WERI-Rb-1 (cell line): ENCODE measurements around the gene PFKL.
A peak's percentile ranks its signal among the peaks of the same experiment; 100 is the strongest.

Source experiments
- DNase-seq: peaks from one replicate; pipeline ENCODE4 v3.0.0-alpha.2; 2020
- H3K27ac ChIP-seq: fragments of 250-450 bp; sonication (Bioruptor Pico); 2 replicates; pipeline ENCODE4 v1.5.1; 2020; ENCODE audit warnings: mild to moderate bottlenecking, moderate library complexity
- H3K27me3 ChIP-seq: fragments of 250-450 bp; sonication (Bioruptor Pico); 2 replicates; pipeline ENCODE4 v1.5.1; 2021; ENCODE audit warnings: mild to moderate bottlenecking, low read depth, moderate library complexity; ENCODE audit not compliant: insufficient read depth, severe bottlenecking
- H3K36me3 ChIP-seq: fragments of 250-450 bp; sonication (Bioruptor Pico); 2 replicates; pipeline ENCODE4 v1.5.1; 2020; ENCODE audit warnings: mild to moderate bottlenecking, moderate library complexity
- H3K4me3 ChIP-seq: 2 replicates; pipeline ENCODE4 v1.5.1; 2011; ENCODE audit warnings: low read depth, mild to moderate bottlenecking, control low read depth, low read length
- H3K9me3 ChIP-seq: fragments of 250-450 bp; sonication (Bioruptor Pico); 2 replicates; pipeline ENCODE4 v1.5.1; 2021; ENCODE audit warnings: mild to moderate bottlenecking, moderate library complexity; ENCODE audit not compliant: severe bottlenecking
- CTCF ChIP-seq: IDR thresholded peaks from 2 replicates; pipeline ENCODE4 v1.5.1; 2011; ENCODE audit warnings: low read depth, mild to moderate bottlenecking, control low read depth, inconsistent platforms, low read length

The PFKL gene

GRCh38 chr21:44303490-44303981, 3.7 kb downstream of the PFKL start:
- peaks cover 19% of the 10 kb centered on the region for H3K36me3 ChIP-seq
- no peak for TF ChIP-seq CTCF
- peak overlapping the region; percentile 84 for H3K27ac ChIP-seq
- H3K27me3 ChIP-seq = no peaks in the 10 kb centered on the region
- peak overlapping the region; percentile 15; the same call in 1 of the 2 replicates for H3K4me3 ChIP-seq
- peak; percentile 76 for DNase-seq
- H3K9me3 ChIP-seq = no peaks in the 10 kb centered on the region

- Histone ChIP-seq H3K27ac (peak overlapping the region; percentile 84), H3K4me3 (peak overlapping the region; percentile 1), H3K9me3 (no peaks in the 10 kb centered on the region), H3K36me3 (peaks cover 19% of the 10 kb centered on the region), H3K27me3 (no peaks in the 10 kb centered on the region)
- DNase-seq = peak; percentile 61
- TF ChIP-seq CTCF = no peak
Observed at GRCh38 chr21:44304011-44304616, 4.3 kb downstream of the PFKL start.

GRCh38 chr21:44304877-44305293, 5.0 kb downstream of the PFKL start:
- H3K4me3 ChIP-seq = no peak overlapping the region
- H3K9me3 ChIP-seq = no peaks in the 10 kb centered on the region
- peak overlapping the region; percentile 84 for H3K27ac ChIP-seq
- H3K36me3 ChIP-seq = peaks cover 25% of the 10 kb centered on the region
- peak; percentile 83 for DNase-seq
- no peaks in the 10 kb centered on the region for H3K27me3 ChIP-seq
- TF ChIP-seq CTCF = peak; percentile 94

- no peaks in the 10 kb centered on the region for H3K27me3 ChIP-seq
- peaks cover 33% of the 10 kb centered on the region for H3K36me3 ChIP-seq
- DNase-seq = no peak
- no peak for TF ChIP-seq CTCF
- no peak overlapping the region for H3K4me3 ChIP-seq
- H3K27ac ChIP-seq = peak overlapping the region; percentile 84
- no peaks in the 10 kb centered on the region for H3K9me3 ChIP-seq
Observed at GRCh38 chr21:44305691-44306090, 5.8 kb downstream of the PFKL start.

GRCh38 chr21:44306936-44307704, 7.3 kb downstream of the PFKL start:
- no peaks in the 10 kb centered on the region for H3K9me3 ChIP-seq
- peaks cover 48% of the 10 kb centered on the region for H3K36me3 ChIP-seq
- no peak overlapping the region for H3K4me3 ChIP-seq
- H3K27me3 ChIP-seq = no peaks in the 10 kb centered on the region
- H3K27ac ChIP-seq = no peak overlapping the region
- no peak for DNase-seq
- TF ChIP-seq CTCF = no peak
